Trophoblast cell (in vitro differentiated cells and primary cell): ENCODE data around the gene DHRS4.
"Not testable (repeated sequence)": the region's sequence is repeated elsewhere in the genome, so short reads cannot be mapped to it uniquely, and the experiment has no call there.

Experiments
- DNase-seq, 2 donors: peaks; one replicate each; pipeline ENCODE4 v3.0.0-alpha.2; 2016
- H2AFZ ChIP-seq: 2 replicates; pipeline ENCODE4 v1.6.1; 2013; ENCODE audit warnings: low read length, moderate library complexity, mild to moderate bottlenecking; ENCODE audit not compliant: insufficient read depth, poor library complexity
- H2AK5ac ChIP-seq: 2 replicates; pipeline ENCODE4 v1.6.1; 2013; ENCODE audit warnings: mild to moderate bottlenecking, low read length
- H2BK120ac ChIP-seq: 2 replicates; pipeline ENCODE4 v1.6.1; 2013; ENCODE audit warnings: low read length, mild to moderate bottlenecking, moderate library complexity; ENCODE audit not compliant: insufficient read depth, poor library complexity
- H2BK12ac ChIP-seq: 2 replicates; pipeline ENCODE4 v1.6.1; 2013; ENCODE audit warnings: mild to moderate bottlenecking, low read length, moderate library complexity
- H2BK5ac ChIP-seq: 2 replicates; pipeline ENCODE4 v1.6.1; 2013; ENCODE audit warnings: low read length, low read depth, moderate library complexity, mild to moderate bottlenecking; ENCODE audit not compliant: poor library complexity
- H3K14ac ChIP-seq: 2 replicates; pipeline ENCODE4 v1.6.1; 2013; ENCODE audit warnings: mild to moderate bottlenecking, low read length
- H3K18ac ChIP-seq: 2 replicates; pipeline ENCODE4 v1.6.1; 2013; ENCODE audit warnings: mild to moderate bottlenecking, low read length
- H3K23ac ChIP-seq: 2 replicates; pipeline ENCODE4 v1.6.1; 2013; ENCODE audit warnings: low read length
- H3K27ac ChIP-seq: 2 replicates; pipeline ENCODE4 v1.5.1; 2013; ENCODE audit warnings: low read depth, mild to moderate bottlenecking, inconsistent platforms, low read length, moderate library complexity
- H3K27me3 ChIP-seq: 2 replicates; pipeline ENCODE4 v1.6.1; 2013; ENCODE audit warnings: inconsistent platforms, mild to moderate bottlenecking, low read length, moderate library complexity; ENCODE audit not compliant: insufficient read depth
- H3K36me3 ChIP-seq, 2 experiments: 1 replicate in 1 of 2; 2 replicates in 1 of 2; pipeline ENCODE4 v1.6.1; 2013; ENCODE audit warnings: low read length in 2 of 2, mild to moderate bottlenecking in 2 of 2, moderate library complexity in 1 of 2; ENCODE audit not compliant: insufficient read depth in 2 of 2, control insufficient read depth in 1 of 2
- H3K4ac ChIP-seq: 2 replicates; pipeline ENCODE4 v1.6.1; 2013; ENCODE audit warnings: low read depth, mild to moderate bottlenecking, low read length, moderate library complexity
- H3K4me1 ChIP-seq, 2 experiments: 1 replicate in 1 of 2; 2 replicates in 1 of 2; pipeline ENCODE4 v1.6.1; 2013; ENCODE audit warnings: low read length in 2 of 2, mild to moderate bottlenecking in 2 of 2, moderate library complexity in 1 of 2; ENCODE audit not compliant: insufficient read depth in 2 of 2, control insufficient read depth in 1 of 2
- H3K4me2 ChIP-seq: 2 replicates; pipeline ENCODE4 v1.6.1; 2013; ENCODE audit warnings: inconsistent platforms, mild to moderate bottlenecking, low read length, moderate library complexity
- H3K4me3 ChIP-seq: 2 replicates; pipeline ENCODE4 v1.5.1; 2013; ENCODE audit warnings: mild to moderate bottlenecking, low read depth, low read length, inconsistent platforms
- H3K79me1 ChIP-seq: one replicate; pipeline ENCODE4 v1.6.1; 2013; ENCODE audit warnings: low read length
- H3K79me2 ChIP-seq: 2 replicates; pipeline ENCODE4 v1.6.1; 2013; ENCODE audit warnings: low read length, mild to moderate bottlenecking; ENCODE audit not compliant: control insufficient read depth, insufficient read depth, poor library complexity
- H3K9ac ChIP-seq: 2 replicates; pipeline ENCODE4 v1.6.1; 2013; ENCODE audit warnings: mild to moderate bottlenecking, low read length
- H3K9me3 ChIP-seq: 2 replicates; pipeline ENCODE4 v1.6.1; 2013; ENCODE audit warnings: low read depth, mild to moderate bottlenecking, control low read depth, inconsistent platforms, low read length; ENCODE audit not compliant: insufficient read depth
- H4K12ac ChIP-seq: 2 replicates; pipeline ENCODE4 v1.6.1; 2013; ENCODE audit warnings: low read depth, mild to moderate bottlenecking, low read length, moderate library complexity
- H4K8ac ChIP-seq: 2 replicates; pipeline ENCODE4 v1.6.1; 2013; ENCODE audit warnings: low read depth, mild to moderate bottlenecking, low read length, moderate library complexity
- H4K91ac ChIP-seq: one replicate; pipeline ENCODE4 v1.6.1; 2013; ENCODE audit warnings: low read depth, mild to moderate bottlenecking, low read length, moderate library complexity
- WGBS: extraction: QIAGEN DNeasy Blood & Tissue Kit; methylation state at CpG from one replicate; pipeline ENCODE4 v1.1.7; 2013; ENCODE audit warnings: missing lambda C conversion rate; ENCODE audit not compliant: insufficient read length, insufficient coverage; ENCODE audit errors: extremely low coverage; 5-methylcytosine and 5-hydroxymethylcytosine counted together

DHRS4 gene

GRCh38 chr14:23949069-23949468 lies 4.5 kb upstream of the DHRS4 start:
- H2BK5ac ChIP-seq, H3K79me2 ChIP-seq, H3K23ac ChIP-seq, H4K91ac ChIP-seq, H3K4me2 ChIP-seq, H3K4me3 ChIP-seq, DNase-seq, H3K18ac ChIP-seq, H3K4me1 ChIP-seq, H2BK120ac ChIP-seq, H2AFZ ChIP-seq, H3K79me1 ChIP-seq, H3K36me3 ChIP-seq, H2AK5ac ChIP-seq, H2BK12ac ChIP-seq, H3K27ac ChIP-seq, H3K4ac ChIP-seq, H4K8ac ChIP-seq, H3K9ac ChIP-seq, H4K12ac ChIP-seq, H3K27me3 ChIP-seq, H3K9me3 ChIP-seq, H3K14ac ChIP-seq: not testable (repeated sequence)
- WGBS = no CpG with 5 or more reads among the region's 2 CpGs

- no peak overlapping the region for H3K27ac ChIP-seq
- no peak overlapping the region for H3K4me2 ChIP-seq
- no peaks in the 10 kb centered on the region for H3K27me3 ChIP-seq
- H3K9ac ChIP-seq = no peak overlapping the region
- no peak overlapping the region for H4K91ac ChIP-seq
- H2BK12ac ChIP-seq = no peak overlapping the region
- no peak overlapping the region for H3K4ac ChIP-seq
- H4K12ac ChIP-seq = no peak overlapping the region
- peaks cover 4% of the 10 kb centered on the region for H3K79me1 ChIP-seq
- no peak overlapping the region for H3K18ac ChIP-seq
- H2AFZ ChIP-seq = no peak overlapping the region
- no CpG with 5 or more reads among the region's 6 CpGs for WGBS
- H3K4me1 ChIP-seq = peaks cover 0 to 4% of the 10 kb centered on the region in 2 experiments
- H3K9me3 ChIP-seq = peaks cover 4% of the 10 kb centered on the region
- DNase-seq = peak; percentile 55 to 63
- no peak overlapping the region for H4K8ac ChIP-seq
- H3K4me3 ChIP-seq = no peak overlapping the region
- no peak overlapping the region for H2AK5ac ChIP-seq
- no peak overlapping the region for H2BK5ac ChIP-seq
- no peak overlapping the region for H3K14ac ChIP-seq
- no peak overlapping the region for H2BK120ac ChIP-seq
- H3K79me2 ChIP-seq = peaks cover 4% of the 10 kb centered on the region
- H3K36me3 ChIP-seq = peaks cover under 1 to 2% of the 10 kb centered on the region in 2 experiments
- no peak overlapping the region for H3K23ac ChIP-seq
These were observed 3.0 kb upstream of the DHRS4 start for GRCh38 chr14:23950411-23951135.

- H3K79me1 ChIP-seq, H3K9me3 ChIP-seq, H3K14ac ChIP-seq, H3K9ac ChIP-seq, DNase-seq, H3K27ac ChIP-seq, H2AFZ ChIP-seq, H3K36me3 ChIP-seq, H3K4me3 ChIP-seq, H3K23ac ChIP-seq, H4K91ac ChIP-seq, H3K79me2 ChIP-seq, H3K4me1 ChIP-seq, H2AK5ac ChIP-seq, H3K18ac ChIP-seq, H3K27me3 ChIP-seq, H4K12ac ChIP-seq, H2BK5ac ChIP-seq, H2BK120ac ChIP-seq, H3K4ac ChIP-seq, H4K8ac ChIP-seq, H3K4me2 ChIP-seq, H2BK12ac ChIP-seq: not testable (repeated sequence)
- no CpG with 5 or more reads among the region's 3 CpGs for WGBS
These were observed 2.5 kb upstream of the DHRS4 start for GRCh38 chr14:23951136-23951466.

- H3K23ac ChIP-seq = no peak overlapping the region
- no peak for DNase-seq
- no peak overlapping the region for H4K91ac ChIP-seq
- H2BK5ac ChIP-seq = no peak overlapping the region
- H4K12ac ChIP-seq = no peak overlapping the region
- peaks cover 0 to 4% of the 10 kb centered on the region in 2 experiments for H3K4me1 ChIP-seq
- H3K79me1 ChIP-seq = peaks cover 4% of the 10 kb centered on the region
- H3K27me3 ChIP-seq = no peaks in the 10 kb centered on the region
- peaks cover 2% of the 10 kb centered on the region in 2 experiments for H3K36me3 ChIP-seq
- H3K18ac ChIP-seq = no peak overlapping the region
- no peak overlapping the region for H2BK12ac ChIP-seq
- H3K4ac ChIP-seq = no peak overlapping the region
- H3K9ac ChIP-seq = no peak overlapping the region
- H3K27ac ChIP-seq = no peak overlapping the region
- no peak overlapping the region for H3K14ac ChIP-seq
- no CpG with 5 or more reads among the region's 8 CpGs for WGBS
- H3K9me3 ChIP-seq = peaks cover 4% of the 10 kb centered on the region
- H2AFZ ChIP-seq = no peak overlapping the region
- H3K4me2 ChIP-seq = no peak overlapping the region
- H4K8ac ChIP-seq = no peak overlapping the region
- no peak overlapping the region for H2BK120ac ChIP-seq
- peaks cover 4% of the 10 kb centered on the region for H3K79me2 ChIP-seq
- H3K4me3 ChIP-seq = no peak overlapping the region
- H2AK5ac ChIP-seq = no peak overlapping the region
These were observed 1.9 kb upstream of the DHRS4 start for GRCh38 chr14:23951590-23952201.
